ENCODE measurements around the gene DOCK9.

Gene DOCK9

DNA sequence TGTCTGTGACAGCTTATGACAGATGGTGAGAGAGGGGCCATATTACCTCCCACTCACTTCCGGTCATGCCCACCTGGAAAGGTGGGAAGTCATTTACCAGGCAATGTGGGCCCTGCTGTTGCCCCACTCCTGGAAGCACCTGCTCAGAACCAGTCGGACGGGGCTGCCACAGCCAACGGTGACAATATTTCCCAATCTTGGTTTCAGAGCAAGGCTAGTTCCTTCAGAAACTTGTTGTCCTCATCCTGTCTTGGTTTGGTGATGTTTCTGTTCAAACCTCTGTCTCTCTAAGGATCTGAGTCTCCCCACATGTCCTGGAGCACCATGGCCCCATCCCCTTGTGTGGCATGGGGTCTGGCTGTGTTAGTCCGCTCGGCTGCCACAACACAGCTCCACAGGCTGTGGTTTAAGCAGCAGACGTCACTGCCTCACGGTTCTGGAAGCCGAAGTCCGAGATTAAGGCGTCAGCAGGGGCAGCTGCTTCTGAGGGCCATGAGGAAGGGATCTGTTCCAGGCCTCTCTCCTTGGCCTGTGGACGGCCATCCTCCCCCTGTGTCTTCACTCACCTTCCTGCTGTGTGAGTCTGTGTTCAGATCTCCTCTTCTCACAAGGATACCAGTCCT lies 193.9 kb downstream of the DOCK9 start:
- H3K4me3 Mint-ChIP-seq, result no peak overlapping the region
- peaks cover 2 to 8% of the 10 kb centered on the region in 2 donors for H3K9me3 Mint-ChIP-seq
- no peak for ATAC-seq
- no peaks in the 10 kb centered on the region for H3K4me1 Mint-ChIP-seq
- no peak for DNase-seq
- H3K27ac Mint-ChIP-seq, result no peak overlapping the region
- peaks cover 51% of the 10 kb centered on the region for H3K27me3 Mint-ChIP-seq

DNA sequence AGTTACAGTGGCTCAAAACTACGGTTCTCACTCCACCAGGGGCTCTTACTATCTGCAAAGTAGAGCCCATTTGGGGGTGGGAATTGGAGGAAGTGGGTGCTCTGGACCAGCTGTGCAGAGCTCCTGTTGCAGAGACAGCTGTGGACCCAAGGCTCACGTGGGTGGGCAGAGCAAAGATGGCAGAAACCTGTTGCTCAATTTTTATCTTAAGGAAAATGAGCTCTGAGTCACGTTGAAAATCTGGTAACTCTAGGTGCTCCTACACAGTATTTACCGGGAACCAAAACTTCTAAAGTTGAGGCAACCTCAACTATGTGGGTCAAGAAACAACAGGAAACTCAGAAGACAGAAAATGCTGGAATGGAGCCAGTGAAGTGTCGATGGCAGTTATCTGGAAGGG lies 195.2 kb downstream of the DOCK9 start:
- ATAC-seq (no peak), DNase-seq (no peak)
- Mint-ChIP-seq H3K27me3 (peaks cover 49% of the 10 kb centered on the region), H3K9me3 (no peaks in the 10 kb centered on the region), H3K4me3 (no peak overlapping the region), H3K27ac (no peak overlapping the region), H3K4me1 (no peaks in the 10 kb centered on the region)

GRCh38 chr13:98781905-98782304 lies 196.0 kb downstream of the DOCK9 start:
- H3K4me3 Mint-ChIP-seq, result no peak overlapping the region
- ATAC-seq (no peak), DNase-seq (no peak)
- no peak overlapping the region for H3K27ac Mint-ChIP-seq
- H3K4me1 Mint-ChIP-seq, result no peaks in the 10 kb centered on the region
- H3K27me3 Mint-ChIP-seq, result peaks cover 42% of the 10 kb centered on the region
- H3K9me3 Mint-ChIP-seq, result no peaks in the 10 kb centered on the region

DNA sequence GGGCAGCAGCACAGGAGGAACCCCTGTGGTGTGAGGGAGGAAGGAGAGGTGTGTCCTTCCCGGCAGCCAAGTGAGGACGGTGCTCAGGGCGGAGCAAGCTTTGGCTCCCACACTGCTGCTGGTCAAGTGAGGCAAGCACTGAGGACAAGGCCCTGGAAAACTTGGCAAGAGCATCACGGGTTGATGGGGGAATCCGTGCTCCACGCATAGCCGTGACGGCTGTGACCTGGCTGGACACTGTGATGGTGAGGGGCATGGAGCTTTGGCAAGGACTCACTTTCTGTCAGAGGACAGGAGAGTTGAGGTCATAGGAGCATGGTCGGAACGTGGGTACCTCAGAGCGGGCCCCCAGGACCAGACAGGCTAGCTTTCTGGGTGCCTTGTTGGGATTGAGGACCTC lies 196.4 kb downstream of the DOCK9 start:
- H3K4me3 Mint-ChIP-seq, result no peak overlapping the region
- no peaks in the 10 kb centered on the region for H3K4me1 Mint-ChIP-seq
- no peak overlapping the region for H3K27ac Mint-ChIP-seq
- ATAC-seq (no peak), DNase-seq (no peak)
- no peaks in the 10 kb centered on the region for H3K9me3 Mint-ChIP-seq
- peaks cover 37% of the 10 kb centered on the region for H3K27me3 Mint-ChIP-seq

- H3K27ac Mint-ChIP-seq, result peak overlapping the region in 1 of 2 donors; percentile 72
- H3K4me3 Mint-ChIP-seq, result no peak overlapping the region
- H3K4me1 Mint-ChIP-seq, result no peaks in the 10 kb centered on the region
- DNase-seq (no peak), ATAC-seq (no peak)
- no peaks in the 10 kb centered on the region for H3K9me3 Mint-ChIP-seq
- peaks cover 35% of the 10 kb centered on the region for H3K27me3 Mint-ChIP-seq
Observed at GRCh38 chr13:98781045-98781444, 196.8 kb downstream of the DOCK9 start.

DNA sequence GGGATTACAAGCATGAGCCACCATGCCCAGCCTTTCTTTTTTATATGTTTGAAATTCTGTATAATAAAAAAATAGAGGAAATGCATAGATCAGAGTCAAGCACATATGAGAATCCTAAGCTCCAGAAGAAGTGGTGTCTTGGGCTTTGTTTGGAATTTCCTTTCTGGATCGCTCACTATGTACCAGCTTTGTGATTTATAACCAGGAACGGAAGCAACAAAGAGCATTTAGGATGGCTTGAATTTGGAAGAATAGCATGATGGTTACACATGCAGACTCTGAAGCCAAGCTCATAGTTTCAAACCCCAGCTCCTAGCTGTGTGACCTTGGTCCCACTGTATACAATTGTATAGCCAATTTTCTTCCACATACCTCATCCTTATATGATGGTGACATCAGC lies 197.4 kb downstream of the DOCK9 start:
- Mint-ChIP-seq H3K27ac (no peak overlapping the region), H3K9me3 (no peaks in the 10 kb centered on the region), H3K4me3 (no peak overlapping the region), H3K27me3 (peaks cover 35% of the 10 kb centered on the region), H3K4me1 (no peaks in the 10 kb centered on the region)
- DNase-seq (no peak), ATAC-seq (no peak)

DNA sequence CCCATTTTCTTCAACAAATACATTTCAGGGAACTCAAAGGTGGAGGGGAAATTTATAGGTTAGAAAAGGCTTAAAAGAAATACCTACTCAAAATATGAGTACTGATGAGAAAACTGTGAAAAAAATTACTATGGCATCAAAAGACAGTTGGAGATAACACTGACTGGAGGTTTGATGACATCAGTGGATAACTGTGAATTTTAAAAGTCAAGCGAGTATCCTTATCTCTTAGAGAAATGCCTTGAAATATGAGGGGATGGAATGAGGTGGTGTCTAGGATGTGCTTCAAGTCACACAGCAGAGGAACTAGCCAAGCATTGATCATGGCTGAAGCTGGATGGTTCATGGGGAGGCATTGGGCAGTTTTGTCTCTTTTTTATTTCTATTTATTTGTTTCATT lies 198.2 kb downstream of the DOCK9 start:
- no peaks in the 10 kb centered on the region for H3K9me3 Mint-ChIP-seq
- no peak overlapping the region for H3K4me3 Mint-ChIP-seq
- ATAC-seq (no peak), DNase-seq (no peak)
- H3K27me3 Mint-ChIP-seq, result peaks cover 35% of the 10 kb centered on the region
- H3K27ac Mint-ChIP-seq, result no peak overlapping the region
- H3K4me1 Mint-ChIP-seq, result no peaks in the 10 kb centered on the region

GRCh38 chr13:98778749-98779148 lies 199.1 kb downstream of the DOCK9 start:
- peaks cover 35% of the 10 kb centered on the region for H3K27me3 Mint-ChIP-seq
- no peaks in the 10 kb centered on the region for H3K4me1 Mint-ChIP-seq
- DNase-seq (no peak), ATAC-seq (no peak)
- H3K9me3 Mint-ChIP-seq, result no peaks in the 10 kb centered on the region
- H3K27ac Mint-ChIP-seq, result no peak overlapping the region
- no peak overlapping the region for H3K4me3 Mint-ChIP-seq

GRCh38 chr13:98776644-98777043 lies 201.2 kb downstream of the DOCK9 start:
- Mint-ChIP-seq H3K4me1 (no peaks in the 10 kb centered on the region), H3K27me3 (peaks cover 28% of the 10 kb centered on the region), H3K4me3 (no peak overlapping the region), H3K27ac (no peak overlapping the region), H3K9me3 (no peaks in the 10 kb centered on the region)
- ATAC-seq (no peak), DNase-seq (no peak)

GRCh38 chr13:98775844-98776598 lies 201.8 kb downstream of the DOCK9 start:
- ATAC-seq (no peak), DNase-seq (no peak)
- H3K4me1 Mint-ChIP-seq, result no peaks in the 10 kb centered on the region
- peaks cover 22% of the 10 kb centered on the region for H3K27me3 Mint-ChIP-seq
- no peak overlapping the region for H3K27ac Mint-ChIP-seq
- no peak overlapping the region for H3K4me3 Mint-ChIP-seq
- no peaks in the 10 kb centered on the region for H3K9me3 Mint-ChIP-seq

DNA sequence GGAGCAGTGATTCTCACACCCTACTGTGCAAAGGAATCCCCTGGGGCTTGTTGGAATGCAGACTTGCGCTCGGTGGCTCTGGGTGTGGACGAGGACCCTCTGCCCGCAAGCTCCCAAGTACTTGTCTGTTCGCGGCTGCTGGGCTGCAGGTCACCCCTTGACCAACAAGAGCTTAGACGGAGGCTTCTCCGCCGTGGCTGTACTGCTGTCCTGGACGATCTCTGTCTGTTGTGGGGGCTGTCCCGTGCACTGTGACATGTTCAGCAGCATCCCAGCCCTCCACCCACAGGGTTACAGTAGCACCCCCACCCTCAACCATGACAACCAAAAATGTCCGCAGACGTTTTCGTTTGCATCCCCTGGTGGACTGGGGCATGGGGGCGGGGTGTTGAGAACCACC lies 202.5 kb downstream of the DOCK9 start:
- DNase-seq (no peak), ATAC-seq (no peak)
- no peaks in the 10 kb centered on the region for H3K9me3 Mint-ChIP-seq
- H3K27me3 Mint-ChIP-seq, result peaks cover 19% of the 10 kb centered on the region
- H3K4me1 Mint-ChIP-seq, result no peaks in the 10 kb centered on the region
- no peak overlapping the region for H3K27ac Mint-ChIP-seq
- H3K4me3 Mint-ChIP-seq, result no peak overlapping the region

- DNase-seq (no peak), ATAC-seq (no peak)
- no peaks in the 10 kb centered on the region for H3K4me1 Mint-ChIP-seq
- no peak overlapping the region for H3K27ac Mint-ChIP-seq
- H3K27me3 Mint-ChIP-seq, result peaks cover 19% of the 10 kb centered on the region
- no peaks in the 10 kb centered on the region for H3K9me3 Mint-ChIP-seq
- H3K4me3 Mint-ChIP-seq, result no peak overlapping the region
Observed at GRCh38 chr13:98774776-98775175, 203.1 kb downstream of the DOCK9 start.

DNA sequence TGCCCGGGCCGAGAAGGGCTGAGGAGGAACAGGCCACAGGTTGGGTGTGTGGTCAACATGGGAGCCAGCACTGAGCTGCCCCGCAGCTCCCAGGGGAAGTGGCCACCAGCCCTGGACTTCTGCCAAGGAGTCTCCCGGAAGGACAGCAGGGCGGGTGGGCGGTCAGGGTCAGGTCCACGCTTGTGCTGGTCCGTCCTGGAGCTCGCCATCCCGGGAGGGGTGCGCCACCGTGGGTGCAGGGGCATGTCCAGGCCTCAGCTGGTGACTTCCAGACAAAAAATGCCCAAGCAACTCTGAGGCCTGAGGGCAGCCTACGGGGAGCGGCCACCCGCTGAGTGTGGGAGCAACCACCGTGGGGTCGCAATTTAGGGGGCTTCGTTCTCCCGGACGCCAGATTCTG lies 203.9 kb downstream of the DOCK9 start:
- H3K9me3 Mint-ChIP-seq, result no peaks in the 10 kb centered on the region
- no peaks in the 10 kb centered on the region for H3K4me1 Mint-ChIP-seq
- no peak overlapping the region for H3K4me3 Mint-ChIP-seq
- peaks cover 10% of the 10 kb centered on the region for H3K27me3 Mint-ChIP-seq
- H3K27ac Mint-ChIP-seq, result no peak overlapping the region
- no peak for ATAC-seq
- no peak for DNase-seq

GRCh38 chr13:98772794-98773452 lies 204.9 kb downstream of the DOCK9 start:
- Mint-ChIP-seq H3K4me3 (no peak overlapping the region), H3K27ac (no peak overlapping the region), H3K4me1 (no peaks in the 10 kb centered on the region), H3K27me3 (peaks cover 8% of the 10 kb centered on the region), H3K9me3 (no peaks in the 10 kb centered on the region)
- ATAC-seq (no peak), DNase-seq (no peak)

GRCh38 chr13:98771838-98772611 lies 205.8 kb downstream of the DOCK9 start:
- H3K4me3 Mint-ChIP-seq, result no peak overlapping the region
- no peaks in the 10 kb centered on the region for H3K9me3 Mint-ChIP-seq
- DNase-seq, result no peak
- no peak for ATAC-seq
- no peak overlapping the region for H3K27ac Mint-ChIP-seq
- peaks cover 9% of the 10 kb centered on the region for H3K27me3 Mint-ChIP-seq
- no peaks in the 10 kb centered on the region for H3K4me1 Mint-ChIP-seq

DNA sequence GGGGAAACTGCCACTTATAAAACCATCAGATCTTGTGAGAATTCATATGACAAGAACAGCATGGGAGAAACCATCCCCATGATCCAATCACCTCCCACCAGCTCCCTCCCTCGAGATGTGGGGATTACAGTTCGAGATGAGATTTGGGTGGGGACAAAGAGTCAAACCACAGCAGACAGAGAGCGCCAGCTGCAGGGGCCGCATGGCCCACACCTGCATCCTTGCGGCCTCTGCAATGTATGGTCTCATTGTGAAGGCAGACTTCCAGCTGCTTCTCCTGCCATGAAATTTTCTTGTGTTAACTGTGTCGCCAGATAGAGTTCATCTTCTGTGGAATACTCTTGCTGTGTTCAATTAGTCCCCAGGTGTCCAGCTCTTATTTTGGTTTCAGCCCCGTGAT lies 208.1 kb downstream of the DOCK9 start:
- ATAC-seq (no peak), DNase-seq (no peak)
- H3K4me3 Mint-ChIP-seq, result no peak overlapping the region
- H3K27me3 Mint-ChIP-seq, result peaks cover 9% of the 10 kb centered on the region
- no peaks in the 10 kb centered on the region for H3K4me1 Mint-ChIP-seq
- no peaks in the 10 kb centered on the region for H3K9me3 Mint-ChIP-seq
- no peak overlapping the region for H3K27ac Mint-ChIP-seq
